A673 (cell line): ENCODE data around the gene KCMF1. TPM values are rescaled to one million over a fixed set of nuclear protein-coding genes. Genes with fewer than 3 reads are reported as not detected.

Experiments
- BruUV-seq: library from RNA; stranded (reverse); fragments of 400-500 nt; replicated peaks from 2 replicates; lab custom pipeline; 2021; lab: Mats Ljungman, UMichigan
- CTCF ChIA-PET: fragments of 300-600 bp; sonication (Branson Sonifier 250); formaldehyde crosslinking; loops from one replicate; lab custom pipeline; 2022; ENCODE audit warnings: antibody characterized with exemption; lab: Charles Lee
- POLR2A ChIA-PET: fragments of 300-600 bp; sonication (Branson Sonifier 250); formaldehyde crosslinking; loops from one replicate; lab custom pipeline; 2022; ENCODE audit warnings: antibody characterized with exemption; ENCODE audit not compliant: low non-redundant PET; lab: Charles Lee
- DNase-seq: peaks from one replicate; pipeline ENCODE4 v3.0.0-alpha.2; 2015; ENCODE audit warnings: low spot score
- H3K27ac ChIP-seq: fragments of 200-600 bp; sonication (generic); 2 replicates; pipeline ENCODE4 v1.5.1; 2016; ENCODE audit warnings: mixed run types, low read depth, mild to moderate bottlenecking, mixed read lengths, antibody characterized with exemption, low read length; ENCODE audit not compliant: poor library complexity, severe bottlenecking
- H3K27me3 ChIP-seq: fragments of 200-600 bp; sonication (generic); replicated peaks from 2 replicates; pipeline ENCODE4 v1.6.1; 2017; ENCODE audit warnings: mixed run types, low read depth, mild to moderate bottlenecking, mixed read lengths, antibody characterized with exemption, low read length; ENCODE audit not compliant: insufficient read depth, poor library complexity
- H3K36me3 ChIP-seq: fragments of 200-600 bp; sonication (generic); 2 replicates; pipeline ENCODE4 v1.6.1; 2016; ENCODE audit warnings: mixed run types, mild to moderate bottlenecking, mixed read lengths, antibody characterized with exemption, low read length; ENCODE audit not compliant: insufficient read depth, poor library complexity, severe bottlenecking
- H3K4me1 ChIP-seq: fragments of 200-600 bp; sonication (generic); 2 replicates; pipeline ENCODE4 v1.6.1; 2017; ENCODE audit warnings: mixed run types, mild to moderate bottlenecking, mixed read lengths, antibody characterized with exemption, low read length; ENCODE audit not compliant: insufficient read depth, poor library complexity, severe bottlenecking
- H3K4me3 ChIP-seq: fragments of 200-600 bp; sonication (generic); 2 replicates; pipeline ENCODE4 v1.5.1; 2016; ENCODE audit warnings: low read depth, mixed run types, mild to moderate bottlenecking, mixed read lengths, low read length; ENCODE audit not compliant: poor library complexity, severe bottlenecking
- H3K9me3 ChIP-seq: fragments of 200-600 bp; sonication (generic); 2 replicates; pipeline ENCODE4 v1.6.1; 2016; ENCODE audit warnings: mixed run types, low read depth, mild to moderate bottlenecking, mixed read lengths, antibody characterized with exemption, low read length; ENCODE audit not compliant: poor library complexity, severe bottlenecking
- CTCF ChIP-seq: fragments of 300-800, 200-600 bp; sonication (generic); conservative IDR thresholded peaks from 2 replicates; pipeline ENCODE4 v1.5.1; 2017; ENCODE audit warnings: low read depth, mild to moderate bottlenecking, antibody characterized with exemption, low read length, moderate library complexity, mixed read lengths
- EZH2 ChIP-seq: fragments of 200-600 bp; sonication (generic); IDR thresholded peaks from 2 replicates; pipeline ENCODE4 v1.6.1; 2017; ENCODE audit warnings: borderline replicate concordance, low read depth, mild to moderate bottlenecking, mixed read lengths, antibody characterized with exemption, low read length; ENCODE audit not compliant: poor library complexity, severe bottlenecking
- intact Hi-C: fragments of 100-400 bp; cut with micrococcal nuclease; formaldehyde crosslinking; loops from one replicate; pipeline ENCODE4 v1.10.0; 2022; ENCODE audit not compliant: unreplicated experiment
- total RNA-seq: library from RNA; stranded (reverse); gene quantifications from 2 replicates; pipeline ENCODE4 v1.2.3, GENCODE V29; 2021

The KCMF1 gene
- total RNA-seq, 1 experiment from 2014 or later, result 110 TPM

GRCh38 chr2:85095094-85095493 is 124.1 kb downstream of the KCMF1 start:
- no TSS peak for BruUV-seq
- DNase-seq, result no peak
- Histone ChIP-seq H3K4me1 (no peaks in the 10 kb centered on the region), H3K4me3 (no peak overlapping the region), H3K9me3 (no peaks in the 10 kb centered on the region), H3K27ac (no peak overlapping the region), H3K36me3 (no peaks in the 10 kb centered on the region), H3K27me3 (no peaks in the 10 kb centered on the region)
- no peak for TF ChIP-seq CTCF
- no peak for TF ChIP-seq EZH2
- POLR2A ChIA-PET, result no interaction called here
- CTCF ChIA-PET, result interaction anchor here (0.5 kb wide), 1 partner anchor 90 kb away, joined by 4 read pairs; no protein-coding TSS in a partner anchor
- intact Hi-C loops, result no loop called here

- DNase-seq, result no peak
- intact Hi-C loops, result no loop called here
- H3K36me3 ChIP-seq, result no peaks in the 10 kb centered on the region
- no peaks in the 10 kb centered on the region for H3K9me3 ChIP-seq
- TF ChIP-seq EZH2, result no peak
- no peaks in the 10 kb centered on the region for H3K4me1 ChIP-seq
- H3K4me3 ChIP-seq, result no peak overlapping the region
- no peaks in the 10 kb centered on the region for H3K27me3 ChIP-seq
- H3K27ac ChIP-seq, result no peak overlapping the region
- ChIA-PET POLR2A (no interaction called here), CTCF (interaction anchor here (0.6 kb wide), 1 partner anchor 215 kb away, joined by 3 read pairs; no protein-coding TSS in a partner anchor)
- BruUV-seq, result no TSS peak
Measured at GRCh38 chr2:85096616-85097015, 125.7 kb downstream of the KCMF1 start.

- intact Hi-C loops, result no loop called here
- no peaks in the 10 kb centered on the region for H3K9me3 ChIP-seq
- ChIA-PET POLR2A (no interaction called here), CTCF (no interaction called here)
- no peak for DNase-seq
- H3K4me1 ChIP-seq, result no peaks in the 10 kb centered on the region
- no TSS peak for BruUV-seq
- TF ChIP-seq CTCF, result no peak
- TF ChIP-seq EZH2, result no peak
- H3K27ac ChIP-seq, result no peak overlapping the region
- no peak overlapping the region for H3K4me3 ChIP-seq
- no peaks in the 10 kb centered on the region for H3K36me3 ChIP-seq
- no peaks in the 10 kb centered on the region for H3K27me3 ChIP-seq
Measured at GRCh38 chr2:85104228-85104627, 133.3 kb downstream of the KCMF1 start.
